IMR-90 (cell line): Measurements from ENCODE around the gene KRT16. TPM values are rescaled to one million over a fixed set of nuclear protein-coding genes. Genes with fewer than 3 reads are reported as not detected.

Experiments
- ATAC-seq: fragments of 200-7000 bp; cut with Tn5 transposase; 2 replicates; pipeline ENCODE4 v1.9.1; 2020; ENCODE audit warnings: low read depth, mild to moderate bottlenecking, moderate library complexity
- BruUV-seq: library from RNA; stranded (reverse); fragments of 400-500 nt; replicated peaks from 2 replicates; lab custom pipeline; 2021; lab: Mats Ljungman, UMichigan
- CTCF ChIA-PET: fragments of 300-600 bp; formaldehyde crosslinking; extraction: SDS; loops from one replicate; lab custom pipeline; 2021; ENCODE audit warnings: antibody characterized with exemption; lab: Yijun Ruan, JAX
- POLR2A ChIA-PET: fragments of 300-600 bp; sonication (Branson Sonifier 250); formaldehyde crosslinking; loops from one replicate; lab custom pipeline; 2022; ENCODE audit warnings: antibody characterized with exemption; ENCODE audit not compliant: unreplicated experiment; lab: Charles Lee
- DNase-seq: peaks from one replicate; pipeline ENCODE4 v3.0.0; 2013
- H2AFZ ChIP-seq: replicated peaks from 2 replicates; pipeline ENCODE3; 2013; ENCODE audit warnings: low read length, mild to moderate bottlenecking; ENCODE audit not compliant: poor library complexity
- H2AK5ac ChIP-seq: 2 replicates; pipeline ENCODE4 v1.6.1; 2013; ENCODE audit warnings: low read depth, low read length, inconsistent platforms
- H2AK9ac ChIP-seq: replicated peaks from 2 replicates; pipeline ENCODE3; 2013; ENCODE audit warnings: mild to moderate bottlenecking, low read depth, low read length, moderate library complexity; ENCODE audit not compliant: poor library complexity
- H2BK120ac ChIP-seq: 2 replicates; pipeline ENCODE4 v1.6.1; 2013; ENCODE audit warnings: low read depth, low read length, inconsistent platforms
- H2BK15ac ChIP-seq: 3 replicates; pipeline ENCODE4 v1.6.1; 2013; ENCODE audit warnings: low read depth, low read length, inconsistent platforms
- H2BK20ac ChIP-seq: 2 replicates; pipeline ENCODE4 v1.6.1; 2013; ENCODE audit warnings: low read depth, mild to moderate bottlenecking, inconsistent platforms, low read length, moderate library complexity
- H2BK5ac ChIP-seq: 2 replicates; pipeline ENCODE4 v1.6.1; 2013; ENCODE audit warnings: mild to moderate bottlenecking, low read depth, low read length, inconsistent platforms; ENCODE audit not compliant: poor library complexity, severe bottlenecking
- H3K14ac ChIP-seq: replicated peaks from 2 replicates; pipeline ENCODE4 v1.6.1; 2013; ENCODE audit warnings: low read depth, low read length, inconsistent platforms
- H3K18ac ChIP-seq: 2 replicates; pipeline ENCODE4 v1.6.1; 2013; ENCODE audit warnings: low read depth, low read length, control low read depth
- H3K23ac ChIP-seq: 2 replicates; pipeline ENCODE4 v1.6.1; 2013; ENCODE audit warnings: low read depth, low read length, inconsistent platforms
- H3K27ac ChIP-seq: 2 replicates; pipeline ENCODE4 v1.5.1; 2013; ENCODE audit warnings: mild to moderate bottlenecking, control low read depth, low read length; ENCODE audit not compliant: insufficient read depth
- H3K27me3 ChIP-seq: 2 replicates; pipeline ENCODE4 v1.6.1; 2013; ENCODE audit warnings: low read length; ENCODE audit not compliant: control insufficient read depth, insufficient read depth
- H3K36me3 ChIP-seq: 2 replicates; pipeline ENCODE4 v1.6.1; 2013; ENCODE audit warnings: low read length, mixed read lengths; ENCODE audit not compliant: control insufficient read depth, insufficient read depth
- H3K4ac ChIP-seq: 2 replicates; pipeline ENCODE4 v1.6.1; 2013; ENCODE audit warnings: low read depth, low read length, inconsistent platforms
- H3K4me1 ChIP-seq: 2 replicates; pipeline ENCODE4 v1.6.1; 2013; ENCODE audit warnings: low read length, mixed read lengths; ENCODE audit not compliant: control insufficient read depth, insufficient read depth
- H3K4me2 ChIP-seq: 2 replicates; pipeline ENCODE4 v1.6.1; 2013; ENCODE audit warnings: low read depth, mild to moderate bottlenecking, control low read depth, low read length, moderate library complexity
- H3K4me3 ChIP-seq: 2 replicates; pipeline ENCODE4 v1.5.1; 2013; ENCODE audit warnings: low read depth, mild to moderate bottlenecking, control low read depth, low read length, moderate library complexity; ENCODE audit not compliant: insufficient read depth
- H3K56ac ChIP-seq: 2 replicates; pipeline ENCODE4 v1.6.1; 2013; ENCODE audit warnings: low read length, inconsistent platforms; ENCODE audit not compliant: insufficient read depth; ENCODE audit errors: extremely low read depth
- H3K79me1 ChIP-seq, 2 experiments: 2 replicates each; pipeline ENCODE4 v1.6.1; 2013; ENCODE audit warnings: low read length in 2 of 2, inconsistent platforms in 1 of 2, low read depth in 1 of 2
- H3K9ac ChIP-seq: 2 replicates; pipeline ENCODE4 v1.6.1; 2013; ENCODE audit warnings: low read depth, low read length, control low read depth
- H3K9me1 ChIP-seq: 2 replicates; pipeline ENCODE4 v1.6.1; 2013; ENCODE audit warnings: low read length, inconsistent platforms; ENCODE audit not compliant: insufficient read depth
- H3K9me3 ChIP-seq: 2 replicates; pipeline ENCODE4 v1.6.1; 2013; ENCODE audit warnings: low read length; ENCODE audit not compliant: control insufficient read depth, insufficient read depth
- H4K20me1 ChIP-seq: 2 replicates; pipeline ENCODE4 v1.6.1; 2013; ENCODE audit warnings: low read length, inconsistent platforms; ENCODE audit not compliant: insufficient read depth
- H4K5ac ChIP-seq: 2 replicates; pipeline ENCODE4 v1.6.1; 2013; ENCODE audit warnings: mild to moderate bottlenecking, low read depth, low read length, control low read depth
- H4K8ac ChIP-seq, 2 experiments: 2 replicates each; pipeline ENCODE4 v1.6.1; 2013; ENCODE audit warnings: low read depth in 2 of 2, low read length in 2 of 2, control low read depth in 1 of 2, inconsistent platforms in 1 of 2
- H4K91ac ChIP-seq: 2 replicates; pipeline ENCODE4 v1.6.1; 2013; ENCODE audit warnings: low read depth, low read length, inconsistent platforms; ENCODE audit not compliant: insufficient read depth
- FOS ChIP-seq: fragments of 150-350 bp; IDR thresholded peaks from 2 replicates; pipeline ENCODE4 v1.6.1; 2016; ENCODE audit warnings: low read depth, low read length
- MAZ ChIP-seq: IDR thresholded peaks from 2 replicates; pipeline ENCODE4 v1.6.1; 2012; ENCODE audit warnings: low read depth, mild to moderate bottlenecking, low read length, improper control_type of control experiment, moderate library complexity, borderline replicate concordance
- NFE2L2 ChIP-seq: fragments of 150-350 bp; IDR thresholded peaks from 2 replicates; pipeline ENCODE4 v1.6.1; 2016; ENCODE audit warnings: low read depth, mild to moderate bottlenecking, low read length
- RCOR1 ChIP-seq: IDR thresholded peaks from 2 replicates; pipeline ENCODE4 v1.6.1; 2012; ENCODE audit warnings: mild to moderate bottlenecking, low read length, improper control_type of control experiment; ENCODE audit not compliant: insufficient replicate concordance
- WGBS, 2 experiments: methylation state at CpG; one replicate each; pipeline versions ENCODE4 v1.1.5 to v1.1.7; 2013; ENCODE audit warnings: missing lambda C conversion rate in 2 of 2; ENCODE audit not compliant: insufficient read length in 1 of 2; ENCODE audit errors: extremely low coverage in 2 of 2; 5-methylcytosine and 5-hydroxymethylcytosine counted together
- dilution Hi-C: fragments of 300-500 bp; cut with HindIII; formaldehyde crosslinking; loops from one replicate; pipeline ENCODE4 v1.14.3; 2018; ENCODE audit warnings: low sequenced_read_pairs; ENCODE audit not compliant: unreplicated experiment
- in situ Hi-C: fragments of 300-500 bp; cut with MboI; formaldehyde crosslinking; loops from 3 replicates; pipeline ENCODE4 v1.14.3; 2019; ENCODE audit warnings: low sequenced_read_pairs, inconsistent platforms, mixed read lengths
- intact Hi-C: fragments of 100-400 bp; cut with micrococcal nuclease; formaldehyde crosslinking; loops from 2 replicates; pipeline ENCODE4 v1.10.0; 2022
- polyA plus RNA-seq, 3 experiments: library from polyadenylated mRNA; depleted of rRNA; stranded (reverse); fragments of >200 nt; gene quantifications; 2 replicates each; pipeline ENCODE4 v1.2.3, GENCODE V29; 2012; ENCODE audit warnings: low replicate concordance in 1 of 3
- total RNA-seq: library from RNA; depleted of rRNA; stranded (reverse); fragments of >200 nt; gene quantifications from 2 replicates; pipeline ENCODE4 v1.2.3, GENCODE V29; 2012

Gene KRT16
- total and polyA plus RNA-seq, 2 of the 4 experiments (the other 2 are of a cell fraction) = not detected

- TF ChIP-seq NFE2L2 = no peak
Observed at GRCh38 chr17:41653892-41654677, 41.5 kb upstream of the KRT16 start (continued).

GRCh38 chr17:41653421-41653820 is 40.9 kb upstream of the KRT16 start:
- no TSS peak for BruUV-seq
- Histone ChIP-seq H2AK5ac (no peak overlapping the region), H3K36me3 (no peaks in the 10 kb centered on the region), H3K56ac (no peak overlapping the region), H3K4ac (no peak overlapping the region), H2AFZ (no peak overlapping the region), H4K20me1 (no peaks in the 10 kb centered on the region), H2AK9ac (no peak overlapping the region), H3K14ac (no peak overlapping the region), H2BK120ac (no peak overlapping the region), H3K4me3 (no peak overlapping the region), H4K5ac (no peak overlapping the region), H3K9me1 (peaks cover 8% of the 10 kb centered on the region), H4K8ac (no peak overlapping the region), H2BK20ac (no peak overlapping the region), H3K27me3 (no peaks in the 10 kb centered on the region; the same call in 1 of the 2 replicates), H3K4me2 (no peak overlapping the region), H4K91ac (no peak overlapping the region), H3K23ac (no peak overlapping the region), H2BK5ac (no peak overlapping the region), H3K4me1 (peaks cover 3% of the 10 kb centered on the region), H3K79me1 (no peaks in the 10 kb centered on the region), H3K18ac (no peak overlapping the region), H3K27ac (no peak overlapping the region), H3K9ac (no peak overlapping the region), H3K9me3 (no peaks in the 10 kb centered on the region), H2BK15ac (no peak overlapping the region)
- ATAC-seq (no peak), DNase-seq (no peak)
- CTCF ChIA-PET = interaction anchor here (1.6 to 2.6 kb wide), 2 partner anchors 9 to 104 kb away, joined by 9 to 17 read pairs; no protein-coding TSS in a partner anchor
- dilution Hi-C loops = no loop called here
- POLR2A ChIA-PET = no interaction called here
- in situ Hi-C loops = loop anchor here (25.0 kb wide), 1 partner anchor 1291 kb away; the partner anchor contains the start of gene GJD3
- no peak for TF ChIP-seq FOS
- no peak for TF ChIP-seq MAZ
- no peak for TF ChIP-seq NFE2L2
- TF ChIP-seq RCOR1 = no peak
- WGBS, 2 experiments = 100% methylated on average over 1 of the region's 5 CpGs; no CpG with 5 or more reads in 1 of the 2 experiments
- intact Hi-C loops = no loop called here
